ENCODE results near the gene RHOU. TPM values are rescaled to one million over a fixed set of nuclear protein-coding genes. Genes with fewer than 3 reads are reported as not detected.

Gene RHOU
- total RNA-seq, 1 experiment from 2014 or later, result 1.2 TPM

DNA sequence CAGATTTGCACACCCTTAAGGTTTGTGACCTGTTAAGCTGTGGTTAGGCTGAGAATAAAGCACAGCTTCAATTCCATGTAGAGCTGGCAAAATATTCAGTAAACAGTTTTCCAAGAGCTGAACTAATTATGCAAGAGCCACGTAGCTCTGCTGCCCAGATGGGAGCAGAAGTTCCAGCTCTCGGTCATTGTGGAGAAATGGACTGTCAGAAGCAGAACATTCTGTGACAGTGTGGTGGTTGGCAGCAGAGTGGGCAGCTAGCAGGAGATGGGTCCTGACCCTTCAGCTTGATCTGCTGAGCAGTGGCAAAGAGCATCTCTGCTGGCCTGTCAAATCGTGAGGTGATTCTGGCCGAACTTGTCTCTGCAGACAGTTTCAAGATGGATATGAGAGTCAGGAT, 23.2 kb downstream of the RHOU start:
- TF ChIP-seq CTCF (conservative IDR thresholded peaks at IDR 0.05; ENCODE audit: low read depth, low read length) (no peak), EZH2 (IDR thresholded peaks at IDR 0.05; ENCODE audit: borderline replicate concordance, low read depth, low read length, poor library complexity, severe bottlenecking) (no peak)
- no TSS peak for BruUV-seq (replicated peaks)
- ChIA-PET CTCF (no interaction called here), POLR2A (ENCODE audit: low non-redundant PET) (no interaction called here)
- Histone ChIP-seq H3K36me3 (ENCODE audit: insufficient read depth, low read length, poor library complexity, severe bottlenecking) (no peaks in the 10 kb centered on the region), H3K4me1 (ENCODE audit: insufficient read depth, low read length, poor library complexity, severe bottlenecking) (no peaks in the 10 kb centered on the region), H3K27ac (ENCODE audit: low read depth, low read length, poor library complexity, severe bottlenecking) (no peak overlapping the region), H3K4me3 (ENCODE audit: low read depth, low read length, poor library complexity, severe bottlenecking) (no peak overlapping the region), H3K27me3 (replicated peaks; ENCODE audit: insufficient read depth, low read depth, low read length, poor library complexity) (peaks cover 64% of the 10 kb centered on the region), H3K9me3 (ENCODE audit: low read depth, low read length, poor library complexity, severe bottlenecking) (no peaks in the 10 kb centered on the region)
- intact Hi-C loops (cut with micrococcal nuclease; ENCODE audit: unreplicated experiment), result no loop called here
- DNase-seq (ENCODE audit: low spot score), result no peak

- no peaks in the 10 kb centered on the region for H3K4me1 ChIP-seq (ENCODE audit: insufficient read depth, low read length, poor library complexity, severe bottlenecking)
- ChIA-PET POLR2A (ENCODE audit: low non-redundant PET) (no interaction called here), CTCF (no interaction called here)
- no TSS peak for BruUV-seq (replicated peaks)
- H3K9me3 ChIP-seq (ENCODE audit: low read depth, low read length, poor library complexity, severe bottlenecking), result no peaks in the 10 kb centered on the region
- DNase-seq (ENCODE audit: low spot score), result no peak
- H3K4me3 ChIP-seq (ENCODE audit: low read depth, low read length, poor library complexity, severe bottlenecking), result no peak overlapping the region
- intact Hi-C loops (cut with micrococcal nuclease; ENCODE audit: unreplicated experiment), result no loop called here
- no peaks in the 10 kb centered on the region for H3K36me3 ChIP-seq (ENCODE audit: insufficient read depth, low read length, poor library complexity, severe bottlenecking)
- no peak overlapping the region for H3K27ac ChIP-seq (ENCODE audit: low read depth, low read length, poor library complexity, severe bottlenecking)
- peaks cover 46% of the 10 kb centered on the region for H3K27me3 ChIP-seq (replicated peaks; ENCODE audit: insufficient read depth, low read depth, low read length, poor library complexity)
- TF ChIP-seq EZH2 (IDR thresholded peaks at IDR 0.05; ENCODE audit: borderline replicate concordance, low read depth, low read length, poor library complexity, severe bottlenecking) (no peak), CTCF (conservative IDR thresholded peaks at IDR 0.05; ENCODE audit: low read depth, low read length) (no peak)
Measured at GRCh38 chr1:228760979-228761378, 25.7 kb downstream of the RHOU start.

DNA sequence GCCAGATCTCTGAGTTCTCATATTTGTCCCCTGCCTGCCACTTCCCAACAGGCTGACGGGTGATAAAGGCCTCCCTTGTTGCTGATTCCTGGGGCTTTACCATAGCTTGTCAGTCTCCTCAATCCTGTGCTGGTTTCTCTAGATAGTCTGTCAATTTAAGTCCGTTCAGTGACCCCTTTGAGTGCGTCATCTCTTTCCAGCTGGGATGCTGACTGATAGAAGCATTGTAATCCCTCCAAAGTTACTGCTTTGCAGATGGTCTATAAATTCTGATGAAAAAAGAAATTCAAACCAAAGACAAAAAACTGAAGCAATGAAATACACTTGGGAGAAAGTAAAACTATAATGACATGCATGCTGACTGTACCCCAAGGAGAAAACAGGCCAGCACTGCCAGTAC, 28.3 kb downstream of the RHOU start:
- no peak for TF ChIP-seq EZH2 (IDR thresholded peaks at IDR 0.05; ENCODE audit: borderline replicate concordance, low read depth, low read length, poor library complexity, severe bottlenecking)
- no peak for TF ChIP-seq CTCF (conservative IDR thresholded peaks at IDR 0.05; ENCODE audit: low read depth, low read length)
- intact Hi-C loops (cut with micrococcal nuclease; ENCODE audit: unreplicated experiment), result no loop called here
- no peak for DNase-seq (ENCODE audit: low spot score)
- CTCF ChIA-PET, result no interaction called here
- no peak overlapping the region for H3K4me3 ChIP-seq (ENCODE audit: low read depth, low read length, poor library complexity, severe bottlenecking)
- no TSS peak for BruUV-seq (replicated peaks)
- no peak overlapping the region for H3K27ac ChIP-seq (ENCODE audit: low read depth, low read length, poor library complexity, severe bottlenecking)
- peaks cover 40% of the 10 kb centered on the region for H3K27me3 ChIP-seq (replicated peaks; ENCODE audit: insufficient read depth, low read depth, low read length, poor library complexity)
- POLR2A ChIA-PET (ENCODE audit: low non-redundant PET), result no interaction called here
- H3K9me3 ChIP-seq (ENCODE audit: low read depth, low read length, poor library complexity, severe bottlenecking), result no peaks in the 10 kb centered on the region
- no peaks in the 10 kb centered on the region for H3K36me3 ChIP-seq (ENCODE audit: insufficient read depth, low read length, poor library complexity, severe bottlenecking)
- no peaks in the 10 kb centered on the region for H3K4me1 ChIP-seq (ENCODE audit: insufficient read depth, low read length, poor library complexity, severe bottlenecking)

All from A673 (cell line).